GM12873 (cell line): Measurements from ENCODE around the gene DISP2.

ENCODE experiments used
- TF ChIP-seq, protein P1 (sequence below): IDR thresholded peaks from 2 replicates; pipeline ENCODE4 v1.5.1; 2012; ENCODE audit warnings: low read depth, mild to moderate bottlenecking, moderate library complexity, low read length, control low read depth; ENCODE audit not compliant: insufficient read depth; ENCODE audit errors: missing control alignments

Gene DISP2

DNA sequence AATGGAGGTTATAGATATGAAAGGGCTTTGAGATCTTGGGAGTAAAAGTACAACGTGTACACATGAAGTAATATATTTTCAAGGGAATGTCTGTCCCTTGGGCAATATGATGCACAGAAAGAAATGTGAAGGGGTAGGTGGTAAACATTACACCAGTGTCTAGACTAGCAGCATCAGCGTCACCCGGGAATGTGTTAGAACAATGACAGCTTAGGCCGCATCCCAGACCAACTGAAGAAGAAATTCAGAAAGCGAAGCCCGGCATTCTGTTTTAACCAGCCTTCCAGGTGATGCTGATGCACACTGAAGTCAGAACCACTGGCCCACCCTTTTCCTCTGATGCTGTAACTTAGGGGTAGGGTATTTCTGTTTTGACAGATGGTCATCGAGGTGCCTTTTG lies 28.2 kb upstream of the DISP2 start:
- TF ChIP-seq, protein P1, sequence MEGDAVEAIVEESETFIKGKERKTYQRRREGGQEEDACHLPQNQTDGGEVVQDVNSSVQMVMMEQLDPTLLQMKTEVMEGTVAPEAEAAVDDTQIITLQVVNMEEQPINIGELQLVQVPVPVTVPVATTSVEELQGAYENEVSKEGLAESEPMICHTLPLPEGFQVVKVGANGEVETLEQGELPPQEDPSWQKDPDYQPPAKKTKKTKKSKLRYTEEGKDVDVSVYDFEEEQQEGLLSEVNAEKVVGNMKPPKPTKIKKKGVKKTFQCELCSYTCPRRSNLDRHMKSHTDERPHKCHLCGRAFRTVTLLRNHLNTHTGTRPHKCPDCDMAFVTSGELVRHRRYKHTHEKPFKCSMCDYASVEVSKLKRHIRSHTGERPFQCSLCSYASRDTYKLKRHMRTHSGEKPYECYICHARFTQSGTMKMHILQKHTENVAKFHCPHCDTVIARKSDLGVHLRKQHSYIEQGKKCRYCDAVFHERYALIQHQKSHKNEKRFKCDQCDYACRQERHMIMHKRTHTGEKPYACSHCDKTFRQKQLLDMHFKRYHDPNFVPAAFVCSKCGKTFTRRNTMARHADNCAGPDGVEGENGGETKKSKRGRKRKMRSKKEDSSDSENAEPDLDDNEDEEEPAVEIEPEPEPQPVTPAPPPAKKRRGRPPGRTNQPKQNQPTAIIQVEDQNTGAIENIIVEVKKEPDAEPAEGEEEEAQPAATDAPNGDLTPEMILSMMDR = no peak

DNA sequence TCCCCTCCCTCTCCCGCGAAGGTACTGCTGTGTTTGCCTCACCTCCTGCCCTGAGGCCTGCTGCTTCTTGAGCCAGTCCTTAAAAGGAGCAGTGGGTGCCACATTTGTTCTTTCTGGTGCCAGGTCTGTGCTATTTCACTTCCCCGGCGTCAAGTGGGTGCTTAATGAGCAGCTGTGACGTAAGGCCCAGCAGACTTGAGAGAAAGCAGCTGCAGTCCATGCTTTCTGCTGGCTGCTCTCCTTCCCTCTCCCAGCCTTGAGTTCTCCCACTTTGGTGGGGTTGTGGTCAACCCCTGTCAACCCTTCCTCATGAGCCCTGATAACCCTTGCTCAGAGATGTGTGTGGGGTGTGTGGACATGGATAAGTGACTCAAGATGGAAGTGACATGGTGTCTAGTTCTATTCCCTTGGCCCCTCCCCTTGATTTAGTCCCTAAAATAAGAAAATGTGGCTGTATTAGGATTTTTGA lies 27.6 kb upstream of the DISP2 start:
- TF ChIP-seq, protein P1 = no peak

GRCh38 chr15:40331026-40331425 lies 27.0 kb upstream of the DISP2 start:
- TF ChIP-seq, protein P1 = no peak

- TF ChIP-seq, protein P1 = no peak
Measured at GRCh38 chr15:40331637-40332036, 26.4 kb upstream of the DISP2 start.

DNA sequence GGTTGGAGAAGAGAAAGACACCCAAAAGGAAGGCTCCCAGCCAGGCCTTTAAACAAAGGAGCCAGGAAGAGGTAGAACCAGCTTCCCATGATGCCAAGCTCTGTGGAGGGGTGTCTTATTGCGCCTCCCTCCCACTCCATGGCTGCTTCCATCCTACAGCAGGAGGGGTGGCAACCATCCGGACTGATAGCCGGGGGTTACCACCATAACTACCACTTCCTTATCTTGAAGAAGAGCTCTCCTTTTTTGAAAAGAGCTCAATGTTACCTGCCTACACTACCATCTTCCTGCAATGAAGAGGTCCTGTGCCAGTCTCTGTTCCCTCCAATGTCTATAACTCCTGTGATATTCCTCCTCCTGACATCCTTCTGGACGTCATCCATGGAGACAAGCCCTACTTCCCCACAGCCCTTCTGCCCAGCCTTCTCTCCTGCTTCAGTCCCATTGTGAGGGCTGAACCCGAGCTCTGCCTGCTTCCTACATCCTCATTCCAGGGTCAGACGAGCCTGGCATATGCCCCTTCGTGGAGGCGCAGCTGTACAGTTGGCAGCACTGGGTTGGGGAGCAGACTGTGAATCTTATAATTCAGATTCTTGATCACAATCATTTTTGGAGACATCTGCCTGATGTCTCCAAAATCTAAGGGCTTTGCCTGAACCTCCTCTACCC lies 25.8 kb upstream of the DISP2 start:
- TF ChIP-seq, protein P1 = no peak

DNA sequence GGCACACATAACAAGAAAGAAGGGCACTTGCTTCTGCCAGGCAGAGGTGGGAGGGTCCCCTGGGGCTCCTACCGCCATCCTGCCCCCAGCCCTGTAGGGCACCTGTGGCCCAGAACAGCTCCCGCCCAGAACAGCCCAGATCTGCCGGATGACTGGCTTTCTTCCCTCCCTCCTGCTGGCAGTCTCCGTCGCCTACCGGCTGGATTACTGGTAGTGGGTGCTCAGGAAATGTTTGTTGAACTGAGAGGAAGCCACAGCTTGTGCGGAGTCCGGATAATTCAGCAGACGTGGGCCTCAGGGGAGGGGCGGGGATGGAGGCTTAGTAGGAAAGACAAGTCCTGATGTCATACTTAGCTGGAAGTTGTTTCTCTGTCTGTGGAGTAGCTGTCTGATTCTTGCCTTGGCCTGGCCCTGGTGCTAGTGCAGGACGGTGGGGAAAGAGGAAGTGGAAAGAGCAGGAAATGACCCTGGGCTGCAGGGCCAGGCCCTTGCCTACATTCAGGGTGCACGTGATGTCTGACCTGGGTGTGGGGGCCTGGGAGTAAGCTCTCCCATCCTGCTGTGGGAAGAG lies 24.0 kb upstream of the DISP2 start:
- TF ChIP-seq, protein P1 = no peak

DNA sequence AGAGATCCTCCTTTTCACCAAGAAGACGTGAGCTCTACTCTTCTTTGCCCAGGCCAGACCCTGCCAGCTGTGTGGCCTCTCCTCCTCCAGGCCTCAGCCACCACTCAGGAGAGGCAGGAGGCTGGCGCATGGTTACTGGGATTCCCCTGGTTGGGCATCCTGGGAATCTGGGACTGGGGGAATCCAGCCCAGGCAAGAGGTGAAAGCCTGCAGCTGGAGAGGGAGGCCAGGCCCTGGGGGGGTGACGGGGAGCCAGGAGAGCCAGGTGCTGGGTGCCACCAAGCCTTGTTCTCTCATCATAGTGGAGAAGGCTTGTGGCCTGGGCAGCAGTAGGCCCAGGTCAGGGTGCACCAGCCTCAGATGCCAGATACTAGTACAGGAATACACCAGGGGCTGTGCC lies 23.5 kb upstream of the DISP2 start:
- TF ChIP-seq, protein P1 = no peak
